ENCODE data around the gene ZNF775.

- TF ChIP-seq, protein P1, sequence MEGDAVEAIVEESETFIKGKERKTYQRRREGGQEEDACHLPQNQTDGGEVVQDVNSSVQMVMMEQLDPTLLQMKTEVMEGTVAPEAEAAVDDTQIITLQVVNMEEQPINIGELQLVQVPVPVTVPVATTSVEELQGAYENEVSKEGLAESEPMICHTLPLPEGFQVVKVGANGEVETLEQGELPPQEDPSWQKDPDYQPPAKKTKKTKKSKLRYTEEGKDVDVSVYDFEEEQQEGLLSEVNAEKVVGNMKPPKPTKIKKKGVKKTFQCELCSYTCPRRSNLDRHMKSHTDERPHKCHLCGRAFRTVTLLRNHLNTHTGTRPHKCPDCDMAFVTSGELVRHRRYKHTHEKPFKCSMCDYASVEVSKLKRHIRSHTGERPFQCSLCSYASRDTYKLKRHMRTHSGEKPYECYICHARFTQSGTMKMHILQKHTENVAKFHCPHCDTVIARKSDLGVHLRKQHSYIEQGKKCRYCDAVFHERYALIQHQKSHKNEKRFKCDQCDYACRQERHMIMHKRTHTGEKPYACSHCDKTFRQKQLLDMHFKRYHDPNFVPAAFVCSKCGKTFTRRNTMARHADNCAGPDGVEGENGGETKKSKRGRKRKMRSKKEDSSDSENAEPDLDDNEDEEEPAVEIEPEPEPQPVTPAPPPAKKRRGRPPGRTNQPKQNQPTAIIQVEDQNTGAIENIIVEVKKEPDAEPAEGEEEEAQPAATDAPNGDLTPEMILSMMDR (conservative IDR thresholded peaks at IDR 0.05; ENCODE audit: low read depth, low read length), result no peak
- TF ChIP-seq EZH2 (IDR thresholded peaks at IDR 0.05; ENCODE audit: low read length, unreplicated experiment), result no peak
These were observed 46.1 kb upstream of the ZNF775 start for GRCh38 chr7:150332852-150333635.
